IMR-90 (cell line): ENCODE measurements around the gene DOCK1. TPM values are rescaled to one million over a fixed set of nuclear protein-coding genes. Genes with fewer than 3 reads are reported as not detected.

Experiments
- ATAC-seq: fragments of 200-7000 bp; cut with Tn5 transposase; 2 replicates; pipeline ENCODE4 v1.9.1; 2020; ENCODE audit warnings: low read depth, mild to moderate bottlenecking, moderate library complexity
- BruUV-seq: library from RNA; stranded (reverse); fragments of 400-500 nt; replicated peaks from 2 replicates; lab custom pipeline; 2021; lab: Mats Ljungman, UMichigan
- CTCF ChIA-PET: fragments of 300-600 bp; formaldehyde crosslinking; extraction: SDS; loops from one replicate; lab custom pipeline; 2021; ENCODE audit warnings: antibody characterized with exemption; lab: Yijun Ruan, JAX
- POLR2A ChIA-PET: fragments of 300-600 bp; sonication (Branson Sonifier 250); formaldehyde crosslinking; loops from one replicate; lab custom pipeline; 2022; ENCODE audit warnings: antibody characterized with exemption; ENCODE audit not compliant: unreplicated experiment; lab: Charles Lee
- DNase-seq: peaks from one replicate; pipeline ENCODE4 v3.0.0; 2013
- H2AFZ ChIP-seq: replicated peaks from 2 replicates; pipeline ENCODE3; 2013; ENCODE audit warnings: low read length, mild to moderate bottlenecking; ENCODE audit not compliant: poor library complexity
- H2AK5ac ChIP-seq: 2 replicates; pipeline ENCODE4 v1.6.1; 2013; ENCODE audit warnings: low read depth, low read length, inconsistent platforms
- H2AK9ac ChIP-seq: replicated peaks from 2 replicates; pipeline ENCODE3; 2013; ENCODE audit warnings: mild to moderate bottlenecking, low read depth, low read length, moderate library complexity; ENCODE audit not compliant: poor library complexity
- H2BK120ac ChIP-seq: 2 replicates; pipeline ENCODE4 v1.6.1; 2013; ENCODE audit warnings: low read depth, low read length, inconsistent platforms
- H2BK15ac ChIP-seq: 3 replicates; pipeline ENCODE4 v1.6.1; 2013; ENCODE audit warnings: low read depth, low read length, inconsistent platforms
- H2BK20ac ChIP-seq: 2 replicates; pipeline ENCODE4 v1.6.1; 2013; ENCODE audit warnings: low read depth, mild to moderate bottlenecking, inconsistent platforms, low read length, moderate library complexity
- H2BK5ac ChIP-seq: 2 replicates; pipeline ENCODE4 v1.6.1; 2013; ENCODE audit warnings: mild to moderate bottlenecking, low read depth, low read length, inconsistent platforms; ENCODE audit not compliant: poor library complexity, severe bottlenecking
- H3K14ac ChIP-seq: replicated peaks from 2 replicates; pipeline ENCODE4 v1.6.1; 2013; ENCODE audit warnings: low read depth, low read length, inconsistent platforms
- H3K18ac ChIP-seq: 2 replicates; pipeline ENCODE4 v1.6.1; 2013; ENCODE audit warnings: low read depth, low read length, control low read depth
- H3K23ac ChIP-seq: 2 replicates; pipeline ENCODE4 v1.6.1; 2013; ENCODE audit warnings: low read depth, low read length, inconsistent platforms
- H3K27ac ChIP-seq: 2 replicates; pipeline ENCODE4 v1.5.1; 2013; ENCODE audit warnings: mild to moderate bottlenecking, control low read depth, low read length; ENCODE audit not compliant: insufficient read depth
- H3K27me3 ChIP-seq: 2 replicates; pipeline ENCODE4 v1.6.1; 2013; ENCODE audit warnings: low read length; ENCODE audit not compliant: control insufficient read depth, insufficient read depth
- H3K36me3 ChIP-seq: 2 replicates; pipeline ENCODE4 v1.6.1; 2013; ENCODE audit warnings: low read length, mixed read lengths; ENCODE audit not compliant: control insufficient read depth, insufficient read depth
- H3K4ac ChIP-seq: 2 replicates; pipeline ENCODE4 v1.6.1; 2013; ENCODE audit warnings: low read depth, low read length, inconsistent platforms
- H3K4me1 ChIP-seq: 2 replicates; pipeline ENCODE4 v1.6.1; 2013; ENCODE audit warnings: low read length, mixed read lengths; ENCODE audit not compliant: control insufficient read depth, insufficient read depth
- H3K4me2 ChIP-seq: 2 replicates; pipeline ENCODE4 v1.6.1; 2013; ENCODE audit warnings: low read depth, mild to moderate bottlenecking, control low read depth, low read length, moderate library complexity
- H3K4me3 ChIP-seq: 2 replicates; pipeline ENCODE4 v1.5.1; 2013; ENCODE audit warnings: low read depth, mild to moderate bottlenecking, control low read depth, low read length, moderate library complexity; ENCODE audit not compliant: insufficient read depth
- H3K56ac ChIP-seq: 2 replicates; pipeline ENCODE4 v1.6.1; 2013; ENCODE audit warnings: low read length, inconsistent platforms; ENCODE audit not compliant: insufficient read depth; ENCODE audit errors: extremely low read depth
- H3K79me1 ChIP-seq, 2 experiments: 2 replicates each; pipeline ENCODE4 v1.6.1; 2013; ENCODE audit warnings: low read length in 2 of 2, inconsistent platforms in 1 of 2, low read depth in 1 of 2
- H3K9ac ChIP-seq: 2 replicates; pipeline ENCODE4 v1.6.1; 2013; ENCODE audit warnings: low read depth, low read length, control low read depth
- H3K9me1 ChIP-seq: 2 replicates; pipeline ENCODE4 v1.6.1; 2013; ENCODE audit warnings: low read length, inconsistent platforms; ENCODE audit not compliant: insufficient read depth
- H3K9me3 ChIP-seq: 2 replicates; pipeline ENCODE4 v1.6.1; 2013; ENCODE audit warnings: low read length; ENCODE audit not compliant: control insufficient read depth, insufficient read depth
- H4K20me1 ChIP-seq: 2 replicates; pipeline ENCODE4 v1.6.1; 2013; ENCODE audit warnings: low read length, inconsistent platforms; ENCODE audit not compliant: insufficient read depth
- H4K5ac ChIP-seq: 2 replicates; pipeline ENCODE4 v1.6.1; 2013; ENCODE audit warnings: mild to moderate bottlenecking, low read depth, low read length, control low read depth
- H4K8ac ChIP-seq, 2 experiments: 2 replicates each; pipeline ENCODE4 v1.6.1; 2013; ENCODE audit warnings: low read depth in 2 of 2, low read length in 2 of 2, control low read depth in 1 of 2, inconsistent platforms in 1 of 2
- H4K91ac ChIP-seq: 2 replicates; pipeline ENCODE4 v1.6.1; 2013; ENCODE audit warnings: low read depth, low read length, inconsistent platforms; ENCODE audit not compliant: insufficient read depth
- FOS ChIP-seq: fragments of 150-350 bp; IDR thresholded peaks from 2 replicates; pipeline ENCODE4 v1.6.1; 2016; ENCODE audit warnings: low read depth, low read length
- MAFK ChIP-seq: IDR thresholded peaks from 2 replicates; pipeline ENCODE4 v1.6.1; 2012; ENCODE audit warnings: low read depth, low read length, improper control_type of control experiment
- MXI1 ChIP-seq: IDR thresholded peaks from 2 replicates; pipeline ENCODE4 v1.6.1; 2012; ENCODE audit warnings: low read depth, mild to moderate bottlenecking, low read length, moderate library complexity, borderline replicate concordance
- WGBS, 2 experiments: methylation state at CpG; one replicate each; pipeline versions ENCODE4 v1.1.5 to v1.1.7; 2013; ENCODE audit warnings: missing lambda C conversion rate in 2 of 2; ENCODE audit not compliant: insufficient read length in 1 of 2; ENCODE audit errors: extremely low coverage in 2 of 2; 5-methylcytosine and 5-hydroxymethylcytosine counted together
- dilution Hi-C: fragments of 300-500 bp; cut with HindIII; formaldehyde crosslinking; loops from one replicate; pipeline ENCODE4 v1.14.3; 2018; ENCODE audit warnings: low sequenced_read_pairs; ENCODE audit not compliant: unreplicated experiment
- in situ Hi-C: fragments of 300-500 bp; cut with MboI; formaldehyde crosslinking; loops from 3 replicates; pipeline ENCODE4 v1.14.3; 2019; ENCODE audit warnings: low sequenced_read_pairs, inconsistent platforms, mixed read lengths
- intact Hi-C: fragments of 100-400 bp; cut with micrococcal nuclease; formaldehyde crosslinking; loops from 2 replicates; pipeline ENCODE4 v1.10.0; 2022
- polyA plus RNA-seq, 3 experiments: library from polyadenylated mRNA; depleted of rRNA; stranded (reverse); fragments of >200 nt; gene quantifications; 2 replicates each; pipeline ENCODE4 v1.2.3, GENCODE V29; 2012; ENCODE audit warnings: low replicate concordance in 1 of 3
- total RNA-seq: library from RNA; depleted of rRNA; stranded (reverse); fragments of >200 nt; gene quantifications from 2 replicates; pipeline ENCODE4 v1.2.3, GENCODE V29; 2012

Gene DOCK1
- total and polyA plus RNA-seq, 2 of the 4 experiments (the other 2 are of a cell fraction): 28.2 to 71.0 TPM

DNA sequence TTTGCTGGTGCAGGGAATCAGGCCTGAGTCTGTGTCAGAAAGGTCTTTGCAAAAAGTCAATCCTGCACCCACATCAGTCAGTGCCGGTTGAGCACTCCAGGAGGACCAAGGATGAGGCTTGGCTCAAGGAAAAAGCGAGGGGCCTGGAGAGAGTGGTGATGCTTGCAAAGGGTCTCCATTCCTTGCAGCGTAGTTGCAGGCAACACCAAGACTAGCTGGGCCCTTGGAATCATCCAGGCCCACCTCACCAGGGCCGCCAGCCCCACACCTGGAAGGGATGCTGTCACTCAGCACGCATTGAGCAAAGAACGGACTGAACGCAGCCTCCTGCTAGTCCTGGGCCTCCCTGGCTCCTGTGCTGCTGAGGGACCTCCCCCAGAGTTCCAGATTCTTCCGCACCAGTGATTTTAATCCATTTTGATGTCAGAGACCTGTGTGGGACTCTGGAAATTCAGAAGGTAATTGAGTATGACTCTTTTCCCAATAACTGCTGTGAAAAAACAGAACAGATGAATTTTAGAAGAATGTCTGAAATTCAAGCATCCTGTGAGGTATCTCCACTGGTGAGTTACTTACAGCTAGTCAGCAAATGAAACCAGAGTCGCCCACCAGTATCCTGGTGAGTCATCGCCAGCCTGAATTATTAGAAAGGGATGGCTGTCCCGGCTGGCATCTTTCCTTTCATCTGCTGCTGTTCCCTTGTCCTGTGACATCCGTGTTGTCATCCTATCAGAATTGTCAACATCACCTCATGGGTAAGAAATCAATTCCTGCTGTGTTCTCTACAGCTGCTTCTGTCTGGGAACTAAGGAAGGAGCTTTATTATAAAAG lies 493.1 kb downstream of the DOCK1 start:
- peaks cover 7% of the 10 kb centered on the region; the same call in 1 of the 2 replicates for H3K36me3 ChIP-seq
- intact Hi-C loops: no loop called here
- BruUV-seq: no TSS peak
- no peaks in the 10 kb centered on the region for H3K9me3 ChIP-seq
- H2BK5ac ChIP-seq: no peak overlapping the region
- H3K79me1 ChIP-seq: no peaks in the 10 kb centered on the region
- H2BK20ac ChIP-seq: no peak overlapping the region
- ChIA-PET CTCF (no interaction called here), POLR2A (no interaction called here)
- H2AK9ac ChIP-seq: no peak overlapping the region
- H3K27me3 ChIP-seq: no peaks in the 10 kb centered on the region
- no peak overlapping the region for H4K91ac ChIP-seq
- peaks cover 18% of the 10 kb centered on the region for H3K9me1 ChIP-seq
- H3K56ac ChIP-seq: no peak overlapping the region
- peaks cover 9% of the 10 kb centered on the region for H3K4me1 ChIP-seq
- H4K8ac ChIP-seq: no peak overlapping the region
- no peak overlapping the region for H3K9ac ChIP-seq
- peak overlapping the region; percentile 3 for H2AFZ ChIP-seq
- dilution Hi-C loops: no loop called here
- no peak overlapping the region for H4K5ac ChIP-seq
- TF ChIP-seq MXI1 (no peak), FOS (peak; percentile 82), MAFK (peak; percentile 61; the same call in 1 of the 2 replicates)
- H3K27ac ChIP-seq: no peak overlapping the region
- H3K4me2 ChIP-seq: no peak overlapping the region
- in situ Hi-C loops: no loop called here
- H3K4me3 ChIP-seq: no peak overlapping the region
- 0 out of 2 replicates have a peak overlapping the region, but pooled peaks have one; percentile 27 for H3K4ac ChIP-seq
- H2BK120ac ChIP-seq: no peak overlapping the region
- WGBS, 2 experiments: 92% methylated on average over 2 of the region's 12 CpGs; no CpG with 5 or more reads in 1 of the 2 experiments
- DNase-seq (peak; percentile 73), ATAC-seq (peak; percentile 64)
- no peak overlapping the region for H2AK5ac ChIP-seq
- H3K23ac ChIP-seq: no peak overlapping the region
- H3K14ac ChIP-seq: no peak overlapping the region
- no peak overlapping the region for H2BK15ac ChIP-seq
- no peak overlapping the region for H3K18ac ChIP-seq
- H4K20me1 ChIP-seq: 0 out of 2 replicates have a peak, but pooled peaks cover 6% of the 10 kb centered on the region
